ENCODE results near the gene TARS3. TPM values are rescaled to one million over a fixed set of nuclear protein-coding genes. Genes with fewer than 3 reads are reported as not detected.

The TARS3 gene
- total and polyA plus RNA-seq, 7 donors = 2.3 to 31.9 (median 20.2) TPM

- no peak overlapping the region for H3K4me3 ChIP-seq
- H3K9me3 ChIP-seq = no peaks in the 10 kb centered on the region
- WGBS, 2 donors = 82 to 85% methylated on average over 4 of the region's 4 CpGs
- no peaks in the 10 kb centered on the region for H3K27me3 ChIP-seq
- no peak overlapping the region for H3K27ac ChIP-seq
- H3K36me3 ChIP-seq = peaks cover 0 to 66% (median 23%) of the 10 kb centered on the region in 4 donors
- DNase-seq = no peak
- intact Hi-C loops (cut with DNase I) = no loop called here
- TF ChIP-seq EP300 (IDR thresholded peaks at IDR 0.05) (no peak), POLR2AphosphoS5 (IDR thresholded peaks at IDR 0.05) (no peak), POLR2A (IDR thresholded peaks at IDR 0.05) (no peak)
- TF ChIP-seq, protein P1, sequence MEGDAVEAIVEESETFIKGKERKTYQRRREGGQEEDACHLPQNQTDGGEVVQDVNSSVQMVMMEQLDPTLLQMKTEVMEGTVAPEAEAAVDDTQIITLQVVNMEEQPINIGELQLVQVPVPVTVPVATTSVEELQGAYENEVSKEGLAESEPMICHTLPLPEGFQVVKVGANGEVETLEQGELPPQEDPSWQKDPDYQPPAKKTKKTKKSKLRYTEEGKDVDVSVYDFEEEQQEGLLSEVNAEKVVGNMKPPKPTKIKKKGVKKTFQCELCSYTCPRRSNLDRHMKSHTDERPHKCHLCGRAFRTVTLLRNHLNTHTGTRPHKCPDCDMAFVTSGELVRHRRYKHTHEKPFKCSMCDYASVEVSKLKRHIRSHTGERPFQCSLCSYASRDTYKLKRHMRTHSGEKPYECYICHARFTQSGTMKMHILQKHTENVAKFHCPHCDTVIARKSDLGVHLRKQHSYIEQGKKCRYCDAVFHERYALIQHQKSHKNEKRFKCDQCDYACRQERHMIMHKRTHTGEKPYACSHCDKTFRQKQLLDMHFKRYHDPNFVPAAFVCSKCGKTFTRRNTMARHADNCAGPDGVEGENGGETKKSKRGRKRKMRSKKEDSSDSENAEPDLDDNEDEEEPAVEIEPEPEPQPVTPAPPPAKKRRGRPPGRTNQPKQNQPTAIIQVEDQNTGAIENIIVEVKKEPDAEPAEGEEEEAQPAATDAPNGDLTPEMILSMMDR (IDR thresholded peaks at IDR 0.05) = no peak
- peaks cover 0 to 8% (median 3%) of the 10 kb centered on the region in 4 donors for H3K4me1 ChIP-seq
Measured at GRCh38 chr15:101692801-101693598, 31.3 kb downstream of the TARS3 start.

DNA sequence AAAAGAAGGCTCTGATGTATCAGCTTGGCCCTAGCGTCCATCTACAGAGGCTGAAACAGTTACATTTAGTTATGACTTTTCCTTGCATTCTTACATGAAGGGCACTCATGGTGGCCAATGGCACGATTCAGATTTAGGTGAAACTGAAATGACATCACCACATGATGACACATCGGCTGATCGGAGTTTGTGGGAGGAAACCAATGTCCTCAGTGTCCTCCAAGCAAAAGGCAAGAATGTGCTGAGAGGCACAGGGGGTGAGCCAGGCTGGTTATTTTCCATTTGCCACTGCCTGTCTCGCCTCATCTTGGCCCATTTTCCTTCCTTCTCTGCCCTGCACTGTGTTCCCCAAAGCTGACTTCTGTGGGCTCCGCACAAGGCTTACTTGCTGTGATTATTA is 34.4 kb downstream of the TARS3 start:
- Histone ChIP-seq H3K27me3 (no peaks in the 10 kb centered on the region), H3K27ac (no peak overlapping the region), H3K4me3 (no peak overlapping the region), H3K9me3 (no peaks in the 10 kb centered on the region), H3K36me3 (peaks cover 0 to 35% (median 11%) of the 10 kb centered on the region in 4 donors), H3K4me1 (peaks cover 0 to 36% (median 23%) of the 10 kb centered on the region in 4 donors)
- 93 to 97% methylated on average over 6 of the region's 6 CpGs for WGBS, 2 donors
- intact Hi-C loops (cut with DNase I) = no loop called here
- DNase-seq = no peak
- TF ChIP-seq POLR2AphosphoS5 (IDR thresholded peaks at IDR 0.05) (no peak), POLR2A (IDR thresholded peaks at IDR 0.05) (no peak), EP300 (IDR thresholded peaks at IDR 0.05) (no peak)
- TF ChIP-seq, protein P1 (IDR thresholded peaks at IDR 0.05) = no peak

DNA sequence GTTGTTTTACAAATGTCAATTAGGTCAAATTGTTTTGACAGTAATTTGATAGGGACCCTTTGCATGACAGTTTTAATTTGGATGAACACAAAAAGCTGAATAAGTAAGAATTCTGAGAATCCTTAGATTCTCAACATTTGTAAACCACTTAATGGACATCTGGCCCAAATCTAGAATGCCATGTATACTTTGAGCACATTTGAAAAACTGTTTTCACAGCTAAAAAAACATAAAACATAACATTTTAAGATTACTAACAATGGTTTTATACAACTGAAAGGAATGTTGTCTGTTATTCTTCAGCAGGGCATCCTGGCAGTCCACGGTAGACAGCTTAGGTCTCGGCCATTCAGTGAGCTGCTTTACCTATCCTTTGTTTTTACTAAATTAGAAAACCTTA is 37.6 kb downstream of the TARS3 start:
- Histone ChIP-seq H3K4me3 (no peak overlapping the region), H3K36me3 (peaks cover 0 to 30% (median 2%) of the 10 kb centered on the region in 4 donors), H3K27me3 (no peaks in the 10 kb centered on the region), H3K4me1 (peaks cover 0 to 42% (median 28%) of the 10 kb centered on the region in 4 donors), H3K9me3 (no peaks in the 10 kb centered on the region), H3K27ac (peak overlapping the region in 1 of 4 donors; percentile 67)
- intact Hi-C loops (cut with DNase I) = no loop called here
- TF ChIP-seq, protein P1 (IDR thresholded peaks at IDR 0.05) = no peak
- TF ChIP-seq EP300 (IDR thresholded peaks at IDR 0.05) (no peak), POLR2AphosphoS5 (IDR thresholded peaks at IDR 0.05) (no peak), POLR2A (IDR thresholded peaks at IDR 0.05) (no peak)
- WGBS, 2 donors = 88 to 92% methylated on average over 2 of the region's 2 CpGs
- no peak for DNase-seq

- Histone ChIP-seq H3K9me3 (no peaks in the 10 kb centered on the region), H3K36me3 (peaks cover 0 to 32% (median 2%) of the 10 kb centered on the region in 4 donors), H3K27me3 (no peaks in the 10 kb centered on the region), H3K27ac (peak overlapping the region in 3 of 4 donors; percentile 14 to 67 (median 62)), H3K4me1 (peaks cover 0 to 42% (median 28%) of the 10 kb centered on the region in 4 donors), H3K4me3 (no peak overlapping the region)
- 91 to 94% methylated on average over 3 of the region's 3 CpGs for WGBS, 2 donors
- no peak for DNase-seq
- TF ChIP-seq POLR2AphosphoS5 (IDR thresholded peaks at IDR 0.05) (no peak), POLR2A (IDR thresholded peaks at IDR 0.05) (no peak), EP300 (IDR thresholded peaks at IDR 0.05) (no peak)
- TF ChIP-seq, protein P1 (IDR thresholded peaks at IDR 0.05) = no peak
- intact Hi-C loops (cut with DNase I) = no loop called here
Measured at GRCh38 chr15:101684877-101685276, 39.4 kb downstream of the TARS3 start.

All from sigmoid colon (tissue), 7 donors.